Activated CD4-positive, alpha-beta T cell treated with anti-CD3 and anti-CD28 coated beads, Interleukin-10, Interleukin-2, amounts not matched to agents 100 ng/mL and 50 ng/mL, durations not matched to agents 16 hours and 8 hours (primary cell): ENCODE data around the gene ZBTB32.
A peak's percentile ranks its signal among the peaks of the same experiment; 100 is the strongest.

Experiments used
- DNase-seq: peaks from one replicate; pipeline ENCODE4 v3.0.0-alpha.2; 2020

Gene ZBTB32

DNA sequence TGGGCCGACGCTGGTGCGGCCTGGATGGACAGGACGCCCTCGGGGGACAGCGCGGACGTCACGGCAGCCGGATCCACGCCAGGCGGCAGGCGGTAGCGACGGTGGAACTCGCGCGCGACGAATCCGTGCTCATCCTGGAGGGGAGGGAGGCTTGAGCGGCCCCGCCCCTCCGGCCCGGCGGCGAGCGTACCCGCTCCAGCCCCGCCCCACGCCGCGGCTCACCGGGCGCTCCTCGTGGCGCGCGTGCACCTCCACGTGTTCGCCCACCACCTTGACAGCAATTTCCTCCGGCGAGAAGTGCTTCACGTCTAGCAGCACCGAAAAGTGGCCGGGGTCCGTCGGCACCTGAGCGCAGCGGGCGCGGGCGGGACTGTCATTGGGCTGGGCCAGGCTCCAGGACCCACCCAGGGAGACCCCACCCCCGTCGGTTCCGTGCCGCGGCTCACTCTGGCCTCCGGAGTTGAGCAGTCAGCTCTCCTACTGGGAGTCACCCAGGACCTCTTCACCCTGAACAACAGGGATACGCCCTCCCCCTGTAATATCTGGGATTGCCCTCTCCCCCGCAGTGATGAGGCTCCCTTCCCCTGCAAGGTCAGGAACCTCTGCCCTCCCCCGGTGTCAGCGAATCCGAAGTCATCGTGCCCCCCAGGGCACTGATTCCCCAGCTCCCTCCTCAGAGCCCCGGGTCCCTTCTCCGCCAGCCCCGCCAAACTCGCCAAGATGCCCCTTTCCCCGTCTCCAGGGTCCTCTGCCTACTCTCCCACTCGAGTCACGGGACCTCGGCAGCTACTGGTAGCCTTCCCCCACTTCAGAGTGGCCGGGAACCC is 51.4 kb downstream of the ZBTB32 start:
- peak; percentile 58 for DNase-seq

DNA sequence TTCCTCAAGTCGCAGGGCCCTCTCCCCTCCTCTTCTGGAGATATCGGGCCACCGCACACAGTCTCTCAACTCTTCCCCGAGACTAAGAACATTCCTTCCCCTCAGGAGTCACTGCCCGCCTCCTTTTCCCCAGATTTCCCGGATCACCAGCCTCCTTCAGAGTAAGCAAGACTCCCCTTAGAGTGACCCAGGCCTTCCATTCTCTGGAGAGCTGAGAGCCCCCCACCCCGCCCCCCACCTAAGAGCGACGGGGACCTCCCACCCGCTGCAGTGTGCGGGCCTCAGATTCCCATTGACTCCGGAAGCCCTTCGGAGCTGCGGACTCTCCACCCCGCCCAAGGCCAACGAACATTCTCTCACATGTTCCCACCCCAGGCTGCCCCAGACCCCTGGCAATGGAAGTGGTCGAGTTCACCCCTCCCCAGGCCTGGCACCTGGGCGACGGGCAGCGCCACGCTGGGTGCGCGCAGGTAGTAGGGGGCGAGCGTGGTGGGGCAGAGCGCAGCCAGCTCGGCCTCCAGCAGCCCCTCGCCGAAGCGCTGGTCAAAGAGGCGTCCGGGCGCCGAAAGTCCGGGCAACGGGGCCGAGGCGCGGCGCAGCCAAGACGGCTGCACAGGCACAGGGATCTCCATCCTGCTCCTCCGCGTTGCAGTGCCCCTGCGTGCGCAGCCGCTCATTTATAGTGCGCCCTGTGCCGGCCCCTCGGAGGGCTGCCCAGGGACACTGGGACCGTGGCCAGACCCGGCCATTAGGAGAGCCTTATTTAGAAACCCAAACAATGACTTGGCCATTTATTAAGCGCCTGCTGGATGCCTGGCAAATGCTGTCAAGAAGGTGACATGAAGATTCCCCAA is 52.2 kb downstream of the ZBTB32 start, which contains the start of gene HSPB6:
Gene HSPB6 (minus strand): TSS at position 653 of the 854 bp plus-strand sequence. CDS start 21 bp downstream, at position 632.
- no peak for DNase-seq

- peak; percentile 41 for DNase-seq
Measured at GRCh38 chr19:35757231-35757748, 52.9 kb downstream of the ZBTB32 start.

GRCh38 chr19:35757749-35758608 is 53.6 kb downstream of the ZBTB32 start, which contains the start of gene PROSER3:
Gene PROSER3 (plus strand): TSS chr19:35758176. CDS start chr19:35758216, 40 bp downstream.
- peak; percentile 100 for DNase-seq

DNA sequence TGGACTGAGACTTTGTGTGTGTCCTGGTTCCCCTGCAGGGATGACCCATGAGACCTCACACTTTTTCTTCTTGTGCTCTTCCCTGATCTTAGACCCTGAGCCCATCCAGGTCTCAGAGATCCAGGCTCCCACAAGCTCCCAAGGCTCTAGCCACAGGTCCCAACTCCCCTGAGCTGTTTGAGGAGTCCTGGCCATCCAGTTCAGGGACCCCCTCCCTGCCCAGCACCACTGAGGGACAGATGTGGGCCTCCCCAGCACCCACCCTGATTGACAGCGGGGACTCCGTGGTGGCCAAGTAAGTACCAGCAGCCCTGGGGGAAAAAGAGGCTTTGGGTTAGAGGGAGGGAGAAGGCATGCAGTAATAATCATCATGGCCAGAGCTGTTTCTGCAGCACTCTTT is 55.3 kb downstream of the ZBTB32 start:
- DNase-seq = no peak

GRCh38 chr19:35760711-35761349 is 56.5 kb downstream of the ZBTB32 start:
- no peak for DNase-seq

DNA sequence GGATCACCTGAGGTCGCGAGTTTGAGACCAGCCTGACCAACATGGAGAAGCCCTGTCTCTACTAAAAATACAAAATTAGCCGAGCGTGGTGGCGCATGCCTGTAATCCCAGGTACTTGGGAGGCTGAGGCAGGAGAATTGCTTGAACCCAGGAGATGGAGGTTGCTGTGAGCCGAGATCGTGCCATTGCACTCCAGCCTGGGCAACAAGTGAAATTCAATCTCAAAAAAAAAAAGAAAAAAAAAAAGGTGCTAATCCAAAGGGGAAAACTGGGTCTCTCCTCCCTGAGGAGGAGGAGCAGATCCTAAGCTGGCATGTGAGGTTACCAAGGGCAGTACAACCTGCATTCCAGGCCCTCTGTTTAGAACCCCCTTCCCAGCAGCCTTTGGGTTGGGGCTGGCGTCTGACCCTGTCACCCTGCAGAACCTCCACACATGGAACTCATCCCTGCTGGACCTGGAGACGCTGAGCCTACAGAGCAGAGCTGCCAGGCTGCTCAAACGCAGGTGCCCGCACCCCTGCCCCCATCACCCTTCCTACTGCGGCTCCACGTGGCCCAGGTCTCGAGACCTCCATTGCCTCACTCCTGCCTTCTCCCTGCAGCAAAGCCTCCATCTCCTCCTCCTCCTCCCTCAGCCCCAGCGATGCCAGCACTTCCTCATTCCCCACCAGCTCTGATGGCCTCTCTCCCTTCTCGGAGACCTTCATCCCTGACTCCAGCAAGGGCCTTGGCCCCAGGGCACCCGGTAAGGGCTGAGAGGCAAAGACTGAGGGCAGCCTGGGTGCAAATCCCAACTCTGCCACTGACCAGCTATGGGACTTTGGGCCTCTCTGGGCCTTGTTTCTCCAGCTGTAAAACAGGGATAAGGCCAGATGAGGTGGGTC is 60.3 kb downstream of the ZBTB32 start:
- DNase-seq = no peak
